Astrocyte (in vitro differentiated cells and primary cell): ENCODE measurements around the gene RANBP10. TPM values are rescaled to one million over a fixed set of nuclear protein-coding genes. Genes with fewer than 3 reads are reported as not detected.

Experiments used
- DNase-seq: peaks from one replicate; pipeline ENCODE4 v3.0.0-alpha.2; 2010; ENCODE audit warnings: low read depth
- FAIRE-seq: peaks from 2 replicates; lab custom pipeline; 2011; peaks lifted over from hg19 to GRCh38; lab: Jason Lieb, UNC
- H2AFZ ChIP-seq: 2 replicates; pipeline ENCODE4 v1.6.0; 2012; ENCODE audit warnings: low read depth, low read length, inconsistent platforms
- H3K27ac ChIP-seq: 2 replicates; pipeline ENCODE4 v1.5.1; 2011; ENCODE audit warnings: low read depth, low read length, inconsistent platforms
- H3K27me3 ChIP-seq: 2 replicates; pipeline ENCODE4 v1.6.0; 2011; ENCODE audit warnings: low read length, inconsistent platforms; ENCODE audit not compliant: insufficient read depth
- H3K36me3 ChIP-seq: 2 replicates; pipeline ENCODE4 v1.5.1; 2011; ENCODE audit warnings: low read length, inconsistent platforms; ENCODE audit not compliant: insufficient read depth
- H3K4me1 ChIP-seq: 2 replicates; pipeline ENCODE4 v1.5.1; 2011; ENCODE audit warnings: low read length, inconsistent platforms; ENCODE audit not compliant: insufficient read depth
- H3K4me2 ChIP-seq: 2 replicates; pipeline ENCODE4 v1.6.0; 2012; ENCODE audit warnings: low read length, inconsistent platforms
- H3K4me3 ChIP-seq: 2 replicates; pipeline ENCODE4 v1.5.1; 2011; ENCODE audit warnings: low read depth, mild to moderate bottlenecking, low read length, inconsistent platforms; ENCODE audit not compliant: insufficient read depth
- H3K79me2 ChIP-seq: 2 replicates; pipeline ENCODE4 v1.6.0; 2012; ENCODE audit warnings: mild to moderate bottlenecking, low read length, inconsistent platforms; ENCODE audit not compliant: insufficient read depth
- H3K9ac ChIP-seq: 2 replicates; pipeline ENCODE4 v1.6.0; 2012; ENCODE audit warnings: mild to moderate bottlenecking, low read length, inconsistent platforms
- H3K9me3 ChIP-seq: 2 replicates; pipeline ENCODE4 v1.5.1; 2012; ENCODE audit warnings: low read depth, mild to moderate bottlenecking, low read length, inconsistent platforms; ENCODE audit not compliant: insufficient read depth
- H4K20me1 ChIP-seq: 2 replicates; pipeline ENCODE4 v1.6.0; 2012; ENCODE audit warnings: low read length, inconsistent platforms; ENCODE audit not compliant: insufficient read depth
- H3K27ac Mint-ChIP-seq: one replicate; pipeline ENCODE4 v1.8.0; 2021; ENCODE audit warnings: mild to moderate bottlenecking, mixed read lengths; ENCODE audit not compliant: unreplicated experiment
- H3K27me3 Mint-ChIP-seq: one replicate; pipeline ENCODE4 v1.8.0; 2021; ENCODE audit warnings: low read depth, mixed read lengths; ENCODE audit not compliant: unreplicated experiment
- H3K36me3 Mint-ChIP-seq: one replicate; pipeline ENCODE4 v1.8.0; 2021; ENCODE audit warnings: low read depth, mixed read lengths; ENCODE audit not compliant: unreplicated experiment
- H3K4me1 Mint-ChIP-seq: one replicate; pipeline ENCODE4 v1.8.0; 2021; ENCODE audit warnings: low read depth, mixed read lengths; ENCODE audit not compliant: unreplicated experiment
- H3K4me3 Mint-ChIP-seq: one replicate; pipeline ENCODE4 v1.8.0; 2021; ENCODE audit warnings: mild to moderate bottlenecking, moderate library complexity, mixed read lengths; ENCODE audit not compliant: unreplicated experiment
- H3K9me3 Mint-ChIP-seq: one replicate; pipeline ENCODE4 v1.8.0; 2021; ENCODE audit warnings: mild to moderate bottlenecking, mixed read lengths; ENCODE audit not compliant: unreplicated experiment
- CTCF ChIP-seq: IDR thresholded peaks from 2 replicates; pipeline ENCODE4 v1.5.1; 2011; ENCODE audit warnings: low read depth, mild to moderate bottlenecking, inconsistent platforms, low read length, moderate library complexity; ENCODE audit not compliant: insufficient read depth
- EZH2 ChIP-seq: IDR thresholded peaks from 2 replicates; pipeline ENCODE4 v1.6.1; 2012; ENCODE audit warnings: mild to moderate bottlenecking, low read length, inconsistent platforms; ENCODE audit not compliant: insufficient read depth
- total RNA-seq: library from RNA; stranded (reverse); gene quantifications from 2 replicates; pipeline ENCODE4 v1.2.1, GENCODE V29; 2021

RANBP10 gene
- total RNA-seq, 1 donor from 2014 or later, result 14.2 TPM

DNA sequence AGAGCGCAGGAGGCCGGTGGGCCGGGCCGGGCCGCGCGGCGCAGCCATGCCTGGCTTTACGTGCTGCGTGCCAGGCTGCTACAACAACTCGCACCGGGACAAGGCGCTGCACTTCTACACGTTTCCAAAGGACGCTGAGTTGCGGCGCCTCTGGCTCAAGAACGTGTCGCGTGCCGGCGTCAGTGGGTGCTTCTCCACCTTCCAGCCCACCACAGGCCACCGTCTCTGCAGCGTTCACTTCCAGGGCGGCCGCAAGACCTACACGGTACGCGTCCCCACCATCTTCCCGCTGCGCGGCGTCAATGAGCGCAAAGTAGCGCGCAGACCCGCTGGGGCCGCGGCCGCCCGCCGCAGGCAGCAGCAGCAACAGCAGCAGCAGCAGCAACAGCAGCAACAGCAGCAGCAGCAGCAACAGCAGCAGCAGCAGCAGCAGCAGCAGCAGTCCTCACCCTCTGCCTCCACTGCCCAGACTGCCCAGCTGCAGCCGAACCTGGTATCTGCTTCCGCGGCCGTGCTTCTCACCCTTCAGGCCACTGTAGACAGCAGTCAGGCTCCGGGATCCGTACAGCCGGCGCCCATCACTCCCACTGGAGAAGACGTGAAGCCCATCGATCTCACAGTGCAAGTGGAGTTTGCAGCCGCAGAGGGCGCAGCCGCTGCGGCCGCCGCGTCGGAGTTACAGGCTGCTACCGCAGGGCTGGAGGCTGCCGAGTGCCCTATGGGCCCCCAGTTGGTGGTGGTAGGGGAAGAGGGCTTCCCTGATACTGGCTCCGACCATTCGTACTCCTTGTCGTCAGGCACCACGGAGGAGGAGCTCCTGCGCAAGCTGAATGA lies 36.4 kb upstream of the RANBP10 start:
- peak overlapping the region; percentile 53 for H3K27ac Mint-ChIP-seq
- Histone ChIP-seq H3K4me3 (peak overlapping the region; percentile 89), H3K27me3 (no peaks in the 10 kb centered on the region), H3K36me3 (no peaks in the 10 kb centered on the region), H3K4me2 (peak overlapping the region; percentile 91), H4K20me1 (peaks cover 18% of the 10 kb centered on the region), H3K79me2 (peaks cover 53% of the 10 kb centered on the region), H3K4me1 (peaks cover 39% of the 10 kb centered on the region), H2AFZ (peak overlapping the region; percentile 96), H3K27ac (peak overlapping the region; percentile 98), H3K9ac (peak overlapping the region; percentile 92), H3K9me3 (no peaks in the 10 kb centered on the region)
- peak overlapping the region; percentile 88 for H3K4me3 Mint-ChIP-seq
- no peak for TF ChIP-seq EZH2
- no peak for TF ChIP-seq CTCF
- H3K4me1 Mint-ChIP-seq, result peaks cover 25% of the 10 kb centered on the region
- H3K27me3 Mint-ChIP-seq, result no peaks in the 10 kb centered on the region
- no peaks in the 10 kb centered on the region for H3K9me3 Mint-ChIP-seq
- peak; percentile 45 for DNase-seq
- peaks cover 1% of the 10 kb centered on the region for H3K36me3 Mint-ChIP-seq
- no peak for FAIRE-seq

DNA sequence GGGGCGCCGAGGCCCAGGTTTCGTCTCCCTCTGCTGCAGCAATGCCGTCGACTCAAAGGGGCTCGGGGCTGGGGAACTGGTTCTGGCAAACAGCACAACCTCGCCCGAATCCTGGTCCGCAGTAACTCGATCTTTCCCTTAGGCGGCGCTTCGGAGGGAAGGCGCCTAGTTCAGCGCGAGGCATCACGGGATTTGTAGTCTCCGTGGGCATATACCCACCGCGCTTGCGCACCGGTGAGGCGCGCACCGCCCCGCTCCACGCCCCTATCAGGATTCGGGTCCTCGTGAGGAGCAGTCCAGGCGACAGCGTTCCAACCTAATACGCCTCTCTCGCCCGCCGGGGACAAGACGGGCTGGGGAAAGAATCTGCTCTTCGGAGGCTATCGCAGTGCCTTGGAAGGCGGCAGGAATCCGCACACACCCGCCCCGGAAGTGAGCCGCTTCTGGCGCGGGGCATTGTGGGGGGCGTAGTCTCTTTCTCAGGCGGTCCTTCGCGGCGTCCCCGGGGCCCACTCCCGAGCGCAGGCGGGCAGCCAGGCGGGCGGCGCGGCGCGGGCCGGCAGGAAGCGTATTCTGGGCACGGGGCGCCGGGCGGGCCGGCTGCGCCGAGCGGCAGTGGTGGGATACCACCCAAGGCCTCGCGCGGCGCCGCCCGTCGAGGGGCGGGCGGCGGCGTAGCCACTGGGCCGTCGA lies 35.6 kb upstream of the RANBP10 start, which contains the start of gene THAP11:
TSS of gene THAP11 (plus strand) at position 505 of the 693 bp plus-strand sequence. CDS start 235 bp downstream, outside the sequence.
- peaks cover 25% of the 10 kb centered on the region for H3K4me1 Mint-ChIP-seq
- TF ChIP-seq CTCF, result peak; percentile 83
- no peak for TF ChIP-seq EZH2
- peaks cover 38% of the 10 kb centered on the region for H3K4me1 ChIP-seq

More for the DNA sequence above, 35.6 kb upstream of the RANBP10 start, which contains the start of gene THAP11:
- H3K36me3 Mint-ChIP-seq, result peaks cover 2% of the 10 kb centered on the region
- H3K4me3 Mint-ChIP-seq, result peak within 1 kb of the TSS; percentile 88
- no peaks in the 10 kb centered on the region for H3K9me3 ChIP-seq
- H3K4me2 ChIP-seq, result peak within 1 kb of the TSS; percentile 91
- H3K27ac ChIP-seq, result peak within 1 kb of the TSS; percentile 98
- H3K9ac ChIP-seq, result peak within 1 kb of the TSS; percentile 92
- no peaks in the 10 kb centered on the region for H3K36me3 ChIP-seq
- H3K9me3 Mint-ChIP-seq, result no peaks in the 10 kb centered on the region
- H3K27ac Mint-ChIP-seq, result peak within 1 kb of the TSS; percentile 88
- H3K27me3 ChIP-seq, result no peaks in the 10 kb centered on the region
- H2AFZ ChIP-seq, result peak within 1 kb of the TSS; percentile 96
- peak within 1 kb of the TSS; percentile 89 for H3K4me3 ChIP-seq
- DNase-seq (peak; percentile 79), FAIRE-seq (no peak)
- no peaks in the 10 kb centered on the region for H3K27me3 Mint-ChIP-seq
- peaks cover 16% of the 10 kb centered on the region for H4K20me1 ChIP-seq
- peaks cover 45% of the 10 kb centered on the region for H3K79me2 ChIP-seq
